GM23338 (cell line): ENCODE results near the gene BCL2L2.

Source experiments
- CREB1 ChIP-seq: fragments of 250-450 bp; sonication (Bioruptor Pico); IDR thresholded peaks from 2 replicates; pipeline ENCODE4 v1.5.0; 2020; ENCODE audit warnings: low read depth, mild to moderate bottlenecking, moderate library complexity
- CTCF ChIP-seq, 2 experiments: fragments of 200-600 bp in 1 of 2; sonication (generic) in 1 of 2; conservative IDR thresholded peaks; 2 replicates each; pipeline versions ENCODE4 v1.5.1 to v1.6.1; 2016 to 2017; ENCODE audit warnings: antibody characterized with exemption in 2 of 2, low read depth in 2 of 2, mild to moderate bottlenecking in 2 of 2, moderate library complexity in 1 of 2
- EZH2 ChIP-seq: fragments of 200-600 bp; sonication (generic); IDR thresholded peaks from one replicate; pipeline ENCODE4 v1.8.0; 2017; ENCODE audit warnings: antibody characterized with exemption, mild to moderate bottlenecking, low read depth; ENCODE audit not compliant: unreplicated experiment
- EZH2phosphoT487 ChIP-seq: fragments of 200-600 bp; sonication (generic); IDR thresholded peaks from one replicate; pipeline ENCODE4 v1.8.1; 2018; ENCODE audit warnings: antibody characterized with exemption; ENCODE audit not compliant: unreplicated experiment
- POLR2AphosphoS5 ChIP-seq: IDR thresholded peaks from 2 replicates; pipeline ENCODE4 v1.6.1; 2016; ENCODE audit warnings: antibody characterized with exemption, low read depth
- REST ChIP-seq: IDR thresholded peaks from one replicate; pipeline ENCODE4 v1.6.1; 2018; ENCODE audit warnings: antibody characterized with exemption; ENCODE audit not compliant: unreplicated experiment

GRCh38 chr14:23284654-23285529 lies 21.7 kb upstream of the BCL2L2 start:
- TF ChIP-seq EZH2 = no peak
- TF ChIP-seq REST = no peak
- TF ChIP-seq CTCF (conservative IDR thresholded peaks at IDR 0.05; ENCODE audit: low read depth in 2 of 2) = no peak
- no peak for TF ChIP-seq CREB1 (CRISPR knock-in tag)
- TF ChIP-seq POLR2AphosphoS5 = no peak
- TF ChIP-seq EZH2phosphoT487 = no peak
